Neural cell (in vitro differentiated cells): ENCODE measurements around the gene RGS3.

Experiments used
- CTCF ChIP-seq: fragments of 450-650 bp; IDR thresholded peaks from 2 replicates; pipeline ENCODE4 v1.5.1; 2014; ENCODE audit warnings: antibody characterized with exemption, mild to moderate bottlenecking, moderate library complexity; ENCODE audit not compliant: poor library complexity, severe bottlenecking
- EP300 ChIP-seq: fragments of 450-650 bp; conservative IDR thresholded peaks from 2 replicates; pipeline ENCODE4 v1.6.1; 2014; ENCODE audit warnings: antibody characterized with exemption, mild to moderate bottlenecking, moderate library complexity; ENCODE audit not compliant: poor library complexity, severe bottlenecking
- EZH2 ChIP-seq: fragments of 200-600, 300-800 bp; shearing (Covaris generic), sonication (generic); IDR thresholded peaks from 2 replicates; pipeline ENCODE4 v1.6.1; 2014; ENCODE audit warnings: antibody characterized with exemption, low read length, borderline replicate concordance, mild to moderate bottlenecking; ENCODE audit not compliant: insufficient read depth, poor library complexity, severe bottlenecking
- MXI1 ChIP-seq: fragments of 450-650 bp; conservative IDR thresholded peaks from 2 replicates; pipeline ENCODE4 v1.6.1; 2014; ENCODE audit warnings: antibody characterized with exemption, mild to moderate bottlenecking; ENCODE audit not compliant: poor library complexity, severe bottlenecking
- POLR2AphosphoS5 ChIP-seq: IDR thresholded peaks from 2 replicates; pipeline ENCODE4 v1.6.1; 2012
- RAD21 ChIP-seq: fragments of 450-650 bp; conservative IDR thresholded peaks from 2 replicates; pipeline ENCODE4 v1.6.1; 2014; ENCODE audit warnings: antibody characterized with exemption, mild to moderate bottlenecking, moderate library complexity
- REST ChIP-seq: IDR thresholded peaks from 2 replicates; pipeline ENCODE4 v1.6.1; 2012; ENCODE audit warnings: borderline replicate concordance
- SMC3 ChIP-seq: fragments of 450-650 bp; conservative IDR thresholded peaks from 2 replicates; pipeline ENCODE4 v1.6.1; 2014; ENCODE audit warnings: antibody characterized with exemption, mild to moderate bottlenecking, moderate library complexity; ENCODE audit not compliant: poor library complexity
- TAF1 ChIP-seq: IDR thresholded peaks from 2 replicates; pipeline ENCODE4 v1.6.1; 2012; ENCODE audit warnings: low read depth

- no peak for TF ChIP-seq CTCF
- no peak for TF ChIP-seq EZH2
- TF ChIP-seq SMC3, result no peak
- no peak for TF ChIP-seq REST
- no peak for TF ChIP-seq POLR2AphosphoS5
- TF ChIP-seq TAF1, result no peak
- TF ChIP-seq MXI1, result no peak
- TF ChIP-seq EP300, result no peak
- TF ChIP-seq RAD21, result no peak
These were observed 13.5 kb downstream of the RGS3 start for GRCh38 chr9:113477058-113477457.
